ENCODE data around the gene NPIPB5.
"Not testable (repeated sequence)": the region's sequence is repeated elsewhere in the genome, so short reads cannot be mapped to it uniquely, and the experiment has no call there.

The NPIPB5 gene

GRCh38 chr16:22510591-22510990 lies at the start of gene NPIPB5:
NPIPB5 (plus strand) TSS chr16:22510891; CDS start chr16:22513802, 2,911 bp downstream.
- not testable (repeated sequence) for DNase-seq (ENCODE audit: low spot score)

- not testable (repeated sequence) for DNase-seq (ENCODE audit: low spot score)
These were observed 41.8 kb upstream of the NPIPB5 start for GRCh38 chr16:22468846-22469245.

- not testable (repeated sequence) for DNase-seq (ENCODE audit: low spot score)
These were observed 27.3 kb downstream of the NPIPB5 start for GRCh38 chr16:22537996-22538395.

- DNase-seq (ENCODE audit: low spot score) = not testable (repeated sequence)
These were observed 34.1 kb downstream of the NPIPB5 start for GRCh38 chr16:22544809-22545208.

- not testable (repeated sequence) for DNase-seq (ENCODE audit: low spot score)
These were observed 35.9 kb downstream of the NPIPB5 start for GRCh38 chr16:22546630-22547029.

GRCh38 chr16:22547170-22547765 lies 36.6 kb downstream of the NPIPB5 start:
- not testable (repeated sequence) for DNase-seq (ENCODE audit: low spot score)

GRCh38 chr16:22549853-22550252 lies 39.2 kb downstream of the NPIPB5 start:
- DNase-seq (ENCODE audit: low spot score) = not testable (repeated sequence)

- not testable (repeated sequence) for DNase-seq (ENCODE audit: low spot score)
These were observed 40.5 kb downstream of the NPIPB5 start for GRCh38 chr16:22551143-22551542.

GRCh38 chr16:22551651-22552050 lies 41.0 kb downstream of the NPIPB5 start:
- not testable (repeated sequence) for DNase-seq (ENCODE audit: low spot score)

- DNase-seq (ENCODE audit: low spot score) = not testable (repeated sequence)
These were observed 46.1 kb downstream of the NPIPB5 start for GRCh38 chr16:22556759-22557158.
